GM18861 (cell line): ENCODE results near the gene DLGAP4.

Experiments
- ATAC-seq: cut with Tn5 transposase; IDR thresholded peaks from one replicate; pipeline ENCODE4 v1.9.1; 2021; ENCODE audit not compliant: unreplicated experiment

The DLGAP4 gene

DNA sequence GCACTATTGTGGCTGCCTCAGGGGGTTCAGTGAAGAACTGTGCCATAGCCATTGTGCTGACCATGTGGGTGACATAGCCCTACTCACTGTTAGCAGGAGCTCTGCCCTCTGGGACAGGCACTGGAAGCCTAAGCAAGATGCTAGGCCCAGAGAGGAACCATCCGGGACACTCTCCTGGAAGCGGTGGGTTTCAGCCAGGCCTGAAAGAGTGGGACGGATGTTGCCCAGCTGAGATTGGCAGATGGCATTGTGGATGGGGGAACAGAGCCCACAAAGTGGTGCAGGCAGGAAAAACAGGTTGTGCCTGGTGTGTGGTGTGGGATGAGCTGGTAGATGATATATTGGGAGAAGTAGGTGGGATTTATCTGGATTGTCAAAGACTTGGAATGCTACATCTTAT is 40.1 kb downstream of the DLGAP4 start:
- no peak for ATAC-seq

- ATAC-seq = no peak
Measured at GRCh38 chr20:36349384-36350170, 43.4 kb downstream of the DLGAP4 start.

DNA sequence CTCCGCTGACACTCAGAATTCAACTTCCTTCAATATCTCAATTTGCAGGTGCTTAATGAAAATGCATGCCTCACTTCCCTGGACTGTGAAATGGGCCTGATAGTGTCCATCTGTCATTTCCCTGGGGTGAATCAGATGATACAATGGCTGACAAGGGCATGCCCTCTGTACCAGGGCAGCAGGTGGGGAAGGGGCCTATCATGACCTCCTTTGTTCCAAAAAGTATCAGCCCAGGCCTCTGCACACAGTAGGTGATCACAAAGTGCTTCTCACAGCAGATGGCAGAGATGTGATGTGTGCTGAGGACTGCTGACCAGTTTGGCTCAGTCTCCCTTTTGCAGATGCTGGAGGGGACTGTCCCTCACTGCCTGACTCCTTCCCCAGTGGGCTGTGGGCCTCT is 44.3 kb downstream of the DLGAP4 start:
- no peak for ATAC-seq

DNA sequence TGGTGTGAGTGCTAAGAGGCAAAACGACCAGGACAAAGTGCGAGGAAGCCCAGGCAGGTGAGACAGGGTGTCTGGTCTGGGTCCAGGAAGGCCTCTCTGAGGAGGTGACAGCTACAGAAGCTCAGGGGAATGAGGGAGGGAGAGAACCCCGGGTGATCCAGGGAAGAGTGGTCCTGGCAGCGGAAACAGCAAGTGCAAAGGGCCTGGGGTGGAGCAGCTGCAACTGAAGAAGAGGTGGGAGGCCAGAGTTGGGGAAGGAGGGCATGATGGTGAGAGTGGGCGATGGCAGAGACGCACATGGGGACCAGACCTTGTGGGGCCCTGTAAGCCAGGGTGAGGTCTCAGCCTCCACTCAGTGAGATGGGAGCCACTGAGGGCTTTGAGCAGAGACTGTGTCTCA is 45.8 kb downstream of the DLGAP4 start:
- ATAC-seq = no peak

DNA sequence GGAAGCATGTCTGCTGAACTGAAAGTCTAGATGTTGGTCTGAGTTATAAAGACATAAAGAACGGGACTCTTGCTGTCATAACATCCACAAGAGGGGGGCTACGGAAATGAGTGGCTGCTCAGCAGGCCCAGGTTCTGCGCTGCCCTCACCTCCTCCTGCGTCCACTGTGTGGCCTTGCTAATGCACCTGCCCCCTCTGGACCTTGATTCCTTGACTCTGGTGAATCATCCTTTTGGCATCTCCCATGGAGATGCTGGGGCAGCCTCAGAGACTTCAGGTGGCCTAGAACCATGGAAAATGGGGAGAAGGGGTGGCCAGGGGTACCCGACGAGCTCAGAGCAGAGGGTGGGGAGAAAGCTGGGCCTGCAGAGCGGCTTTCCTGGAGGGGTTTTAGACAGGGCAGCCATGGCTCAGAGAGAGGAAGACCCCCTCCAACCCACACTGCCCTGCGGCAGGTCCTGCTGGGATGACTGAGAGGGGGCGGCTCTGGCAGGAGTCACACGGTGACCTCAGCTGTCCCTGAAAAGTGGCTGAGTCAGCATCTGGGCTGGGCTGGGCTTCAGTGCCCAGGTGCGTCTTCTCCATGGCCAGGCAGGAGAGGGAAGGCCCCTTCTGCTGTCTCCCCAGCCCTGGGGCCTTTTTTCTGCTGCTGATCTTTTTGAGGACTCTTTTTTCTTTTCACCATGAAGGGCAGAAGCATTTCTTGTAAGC is 46.9 kb downstream of the DLGAP4 start:
- ATAC-seq = no peak

DNA sequence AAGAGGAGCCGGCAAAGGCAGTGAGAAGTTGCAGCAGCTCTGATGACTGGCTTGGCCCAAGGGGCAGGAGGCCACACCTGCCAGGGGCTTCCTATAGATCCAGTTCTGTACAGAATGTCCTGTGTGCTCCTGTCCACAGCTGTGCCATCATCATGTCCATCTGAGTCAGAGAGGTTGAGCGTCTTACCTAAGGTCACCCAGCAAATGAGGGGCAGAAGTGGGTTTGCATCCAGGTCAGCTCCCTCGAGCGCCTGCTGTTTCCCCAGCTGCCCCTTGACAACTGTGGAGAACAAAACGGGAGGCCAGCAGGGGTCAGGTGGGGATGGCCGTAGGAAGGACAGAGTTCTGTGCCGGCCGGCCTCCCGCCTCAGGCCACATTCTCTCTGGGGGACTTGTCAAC is 47.6 kb downstream of the DLGAP4 start:
- ATAC-seq = no peak

DNA sequence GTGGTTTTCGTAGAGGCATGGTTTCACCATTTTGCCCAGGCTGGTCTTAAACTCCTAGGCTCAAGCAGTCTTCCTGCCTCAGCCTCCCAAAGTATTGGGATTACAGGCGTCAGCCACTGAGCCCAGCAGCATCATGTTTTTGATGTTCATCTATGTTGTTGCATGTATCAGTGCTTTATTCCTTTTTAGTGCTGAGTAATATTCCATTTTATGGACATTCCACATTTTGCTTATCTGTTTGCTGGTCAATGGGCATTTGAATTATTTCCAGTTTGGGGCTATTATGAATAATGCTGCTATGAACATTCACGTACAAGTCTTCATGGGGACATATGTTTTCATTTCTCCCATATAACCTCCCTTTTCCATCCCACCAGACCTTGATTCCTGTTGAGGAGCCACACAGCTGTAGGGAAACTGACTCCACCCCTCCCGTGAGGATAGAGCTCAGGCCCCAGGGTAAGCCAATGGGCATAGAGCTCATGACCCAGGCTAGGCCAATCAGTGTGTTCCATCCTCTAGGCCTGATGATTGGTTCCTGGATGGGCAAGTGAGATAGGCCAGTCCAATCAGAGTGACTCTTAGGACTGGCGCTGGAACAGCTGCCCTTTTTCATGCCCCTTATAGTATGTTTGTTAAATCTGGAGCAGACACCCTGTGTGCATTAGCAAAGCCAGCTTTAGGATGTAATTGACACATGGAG is 49.5 kb downstream of the DLGAP4 start:
- no peak for ATAC-seq

DNA sequence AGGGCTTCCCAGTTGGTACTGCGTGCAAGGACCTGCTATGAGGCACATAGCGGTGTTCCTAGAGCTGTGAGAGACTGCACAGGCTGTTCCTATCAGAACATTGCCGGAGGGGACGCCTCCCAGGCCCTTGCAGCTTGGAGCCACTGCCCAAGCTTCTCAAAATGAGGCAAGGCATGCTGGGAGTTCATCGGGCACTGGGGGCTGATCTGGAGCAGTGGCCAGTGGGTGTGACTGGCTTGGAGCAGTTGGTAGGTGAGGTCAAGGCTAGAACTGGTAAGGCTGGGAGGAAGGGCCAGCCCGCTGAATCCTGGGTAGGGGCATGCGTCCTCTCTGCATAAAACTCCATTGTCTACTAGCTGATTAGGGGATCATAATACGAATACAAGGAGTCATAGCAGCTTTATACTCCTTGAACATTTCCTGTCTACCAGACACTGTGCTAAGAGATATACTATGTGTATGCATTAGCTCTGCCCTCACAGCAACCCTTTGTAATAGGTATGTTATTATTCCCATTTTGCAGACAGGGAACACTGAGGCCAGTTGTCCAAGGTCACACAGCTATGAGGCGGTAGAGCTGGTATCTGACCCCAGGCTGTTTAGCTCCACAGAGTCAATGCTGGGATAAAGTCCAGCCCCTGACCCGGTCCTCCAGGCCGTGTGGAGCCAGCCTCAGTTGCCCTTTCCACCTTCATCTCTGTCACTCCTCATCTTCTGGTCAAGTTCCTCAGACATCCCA is 53.7 kb downstream of the DLGAP4 start:
- no peak for ATAC-seq

DNA sequence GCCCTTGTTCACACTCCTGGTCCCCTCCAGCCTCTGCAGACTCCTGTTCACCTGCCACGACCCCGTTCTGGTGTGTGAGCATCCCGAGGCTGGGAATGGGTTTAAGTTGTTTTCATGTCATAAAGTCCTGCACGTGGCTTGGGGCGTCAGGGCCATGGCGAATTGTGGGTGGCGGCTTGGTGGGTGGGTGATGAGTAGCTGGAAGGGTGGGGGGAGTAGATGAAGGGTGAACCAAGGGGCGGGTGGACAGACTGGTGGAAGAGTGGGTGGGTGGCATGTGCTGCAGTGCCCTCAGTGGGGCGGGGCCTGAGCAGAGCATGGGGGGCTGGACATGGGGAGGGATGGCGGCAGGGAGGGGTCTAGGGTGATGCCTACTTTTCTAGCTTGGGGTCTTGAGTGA is 54.3 kb downstream of the DLGAP4 start:
- ATAC-seq = no peak

GRCh38 chr20:36361406-36361805 is 55.3 kb downstream of the DLGAP4 start:
- no peak for ATAC-seq

- ATAC-seq = no peak
Measured at GRCh38 chr20:36362261-36362660, 56.1 kb downstream of the DLGAP4 start.

DNA sequence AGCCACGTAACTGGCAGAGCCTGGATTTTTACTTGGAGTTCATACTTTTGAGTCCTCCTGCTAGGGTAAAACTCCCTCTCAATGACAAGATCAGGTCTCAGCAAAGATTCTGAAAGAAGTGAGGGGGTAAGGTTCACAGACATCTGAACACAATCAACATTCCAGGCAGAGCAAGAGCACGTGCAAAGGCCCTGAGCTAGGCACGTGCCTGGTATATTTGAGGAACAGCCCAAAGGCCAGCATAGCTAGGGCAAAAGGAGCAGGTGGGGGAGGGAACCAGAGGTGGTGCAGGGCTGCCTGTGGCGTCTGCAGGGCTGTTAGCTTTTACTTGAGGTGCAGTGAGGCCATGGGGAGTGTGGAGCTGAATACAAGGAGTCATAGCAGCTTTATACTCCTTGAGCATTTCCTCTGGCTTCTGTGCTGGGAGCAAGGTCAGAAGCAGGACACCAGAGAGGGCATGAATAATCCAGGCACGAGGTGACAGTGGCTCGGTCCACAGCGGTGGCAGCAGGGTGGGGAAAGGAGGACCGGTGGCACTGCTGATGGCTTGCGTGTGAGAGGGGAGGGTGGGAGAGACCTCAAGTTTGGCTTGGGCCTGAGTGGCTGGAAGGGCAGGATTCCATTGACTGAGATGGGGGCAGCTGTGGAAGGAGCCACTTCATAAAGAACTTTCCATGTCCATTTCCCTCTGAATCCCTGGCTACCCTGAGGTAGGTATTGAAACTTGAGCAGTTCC is 57.0 kb downstream of the DLGAP4 start:
- ATAC-seq = no peak

- no peak for ATAC-seq
Measured at GRCh38 chr20:36364506-36364905, 58.4 kb downstream of the DLGAP4 start.

GRCh38 chr20:36366623-36367369 is 60.7 kb downstream of the DLGAP4 start:
- ATAC-seq = no peak

GRCh38 chr20:36367370-36367745 is 61.2 kb downstream of the DLGAP4 start:
- no peak for ATAC-seq

- ATAC-seq = no peak
Measured at GRCh38 chr20:36367907-36368799, 62.0 kb downstream of the DLGAP4 start.

DNA sequence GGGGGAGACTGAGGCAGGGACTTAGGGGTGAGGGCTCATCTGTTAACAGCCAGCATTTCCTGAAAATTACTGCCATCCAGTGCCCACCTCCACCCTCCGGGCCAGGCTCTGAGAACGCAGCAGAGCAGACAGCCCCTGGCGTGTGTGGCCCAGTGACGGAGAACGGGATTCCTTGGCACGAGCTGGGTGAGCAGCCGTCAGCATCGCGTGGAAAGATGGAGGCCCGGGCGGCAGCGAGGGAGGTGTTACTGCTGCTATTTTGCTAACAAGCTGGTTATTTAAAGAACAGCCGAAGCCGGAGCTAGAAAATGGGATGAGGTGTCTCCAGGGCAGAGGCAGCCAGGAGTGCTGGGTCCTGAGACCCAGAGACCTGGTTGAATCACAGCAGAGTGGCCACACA is 62.7 kb downstream of the DLGAP4 start:
- no peak for ATAC-seq

GRCh38 chr20:36369739-36370138 is 63.6 kb downstream of the DLGAP4 start:
- no peak for ATAC-seq
